ENCODE data around the gene ARHGAP26.

ARHGAP26 gene

DNA sequence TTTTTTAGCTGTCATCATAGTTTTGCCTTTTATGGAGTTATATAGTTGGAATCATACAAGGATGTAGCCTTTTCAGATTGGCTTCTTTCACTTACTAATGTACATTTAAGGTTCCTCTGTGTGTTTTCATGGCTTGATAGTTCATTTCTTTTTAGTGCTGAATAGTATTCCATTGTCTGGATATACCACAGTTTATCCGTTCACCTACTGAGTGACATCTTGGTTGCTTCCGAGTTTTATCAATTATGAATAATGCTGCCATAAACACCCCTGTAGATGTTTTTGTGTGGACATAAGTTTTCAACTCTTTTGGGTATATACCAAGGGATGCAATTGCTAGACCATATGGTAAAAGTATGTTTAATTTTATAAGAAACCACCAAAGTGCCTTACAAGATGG lies 497.0 kb downstream of the ARHGAP26 start:
- DNase-seq (ENCODE audit: low read depth, low spot score) = no peak

GRCh38 chr5:143268388-143268787 lies 498.2 kb downstream of the ARHGAP26 start:
- DNase-seq (ENCODE audit: low read depth, low spot score) = no peak

GRCh38 chr5:143271431-143271830 lies 501.3 kb downstream of the ARHGAP26 start:
- DNase-seq (ENCODE audit: low read depth, low spot score) = no peak

DNA sequence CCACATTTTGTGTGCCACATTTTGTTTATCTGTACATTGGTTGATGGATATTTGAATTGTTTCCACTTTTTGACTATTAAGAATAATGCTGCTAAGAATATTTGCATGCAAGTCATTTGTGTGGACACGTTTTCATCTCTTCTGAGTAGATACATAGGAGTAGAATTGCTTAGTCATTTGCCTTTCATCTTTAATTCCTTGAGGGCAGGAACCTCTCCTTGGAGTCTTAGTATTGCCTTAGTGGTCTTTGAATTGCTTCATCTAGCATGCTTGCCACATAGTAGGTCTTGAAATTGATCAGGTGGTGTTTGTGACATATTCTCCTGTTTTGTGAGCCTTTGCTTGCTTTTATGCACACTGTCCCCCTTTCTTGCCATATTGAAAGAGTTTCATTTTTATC lies 504.8 kb downstream of the ARHGAP26 start:
- no peak for DNase-seq (ENCODE audit: low read depth, low spot score)

DNA sequence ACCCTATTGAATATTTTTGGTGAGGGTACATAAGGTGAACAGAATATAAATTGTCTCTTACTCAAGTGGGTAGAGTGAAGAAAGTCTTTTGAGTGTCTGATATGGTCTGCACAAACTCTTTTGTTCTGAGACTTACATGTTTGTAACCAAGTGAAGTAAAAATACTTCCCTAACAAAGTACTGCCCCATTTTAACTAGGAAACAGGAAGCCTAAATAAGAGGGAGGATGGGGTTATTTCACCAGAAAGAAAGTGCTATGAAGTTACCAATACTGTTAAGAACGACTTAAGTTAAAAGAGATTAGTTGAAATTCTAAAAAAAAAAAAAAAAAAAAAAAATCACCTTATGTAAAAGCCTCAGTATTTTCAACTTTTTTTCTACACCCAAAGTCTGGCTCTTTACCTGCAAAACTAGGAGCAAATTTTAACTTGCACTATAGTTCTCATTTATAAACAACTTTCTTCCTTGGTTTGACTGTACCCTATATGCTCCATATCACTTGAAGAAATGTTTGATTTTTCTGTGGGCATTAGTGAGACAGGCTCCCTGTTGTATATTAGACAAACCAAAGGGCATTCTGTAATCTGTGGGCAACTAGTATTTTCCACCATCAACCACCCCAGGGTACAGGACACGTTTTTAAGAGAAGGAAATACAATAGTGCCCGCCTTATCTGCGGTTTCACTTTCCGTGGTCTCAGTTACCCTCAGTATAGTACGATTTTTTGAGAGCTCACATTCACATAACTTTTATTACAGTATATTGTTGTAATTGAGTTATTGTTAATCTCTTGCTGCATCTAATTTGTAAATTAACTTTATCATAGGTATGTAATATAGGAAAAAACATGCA lies 505.6 kb downstream of the ARHGAP26 start:
- DNase-seq (ENCODE audit: low read depth, low spot score) = no peak

GRCh38 chr5:143277536-143277935 lies 507.4 kb downstream of the ARHGAP26 start:
- no peak for DNase-seq (ENCODE audit: low read depth, low spot score)
